ENCODE measurements around the gene GJA4.

DNA sequence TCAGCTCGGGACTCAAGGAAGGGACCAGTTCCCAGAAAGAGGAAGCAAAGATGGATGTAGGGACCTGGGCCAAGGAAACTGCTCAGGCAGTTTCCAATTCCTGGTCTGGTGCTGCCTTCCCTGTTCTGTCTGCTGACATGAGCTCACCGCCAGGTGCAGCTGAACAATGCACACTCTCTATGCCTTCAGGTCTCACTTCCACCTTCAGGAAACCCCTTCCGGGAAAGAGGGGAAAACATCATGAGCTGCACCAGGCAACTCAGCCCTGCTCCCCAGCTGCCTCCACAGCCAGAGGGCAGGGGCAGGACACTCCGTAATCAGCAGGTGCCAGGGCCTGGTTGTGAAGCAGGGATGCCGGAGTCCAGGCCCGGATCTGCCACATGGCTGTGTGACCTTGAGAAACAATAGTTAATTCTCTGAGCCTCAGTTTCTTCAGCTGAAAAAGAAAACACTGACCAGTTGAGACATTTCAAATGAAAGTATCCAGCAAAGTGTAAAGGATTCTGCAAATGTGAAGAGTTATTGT lies 39.0 kb downstream of the GJA4 start:
- TF ChIP-seq CTCF (conservative IDR thresholded peaks at IDR 0.05; ENCODE audit: low read depth, low read length): no peak
- no peak for TF ChIP-seq EZH2 (IDR thresholded peaks at IDR 0.05; ENCODE audit: borderline replicate concordance, low read depth, low read length, poor library complexity, severe bottlenecking)

Measured in A673 (cell line).